ENCODE data around the gene POM121C. TPM values are rescaled to one million over a fixed set of nuclear protein-coding genes. Genes with fewer than 3 reads are reported as not detected.
A peak's percentile ranks its signal among the peaks of the same experiment; 100 is the strongest.

The POM121C gene
- total and polyA plus RNA-seq, 10 of the 15 experiments (the other 5 are each of a cell fraction or from before 2014, with no cell fraction given), result 6.3 to 62.8 (median 17.1) TPM

DNA sequence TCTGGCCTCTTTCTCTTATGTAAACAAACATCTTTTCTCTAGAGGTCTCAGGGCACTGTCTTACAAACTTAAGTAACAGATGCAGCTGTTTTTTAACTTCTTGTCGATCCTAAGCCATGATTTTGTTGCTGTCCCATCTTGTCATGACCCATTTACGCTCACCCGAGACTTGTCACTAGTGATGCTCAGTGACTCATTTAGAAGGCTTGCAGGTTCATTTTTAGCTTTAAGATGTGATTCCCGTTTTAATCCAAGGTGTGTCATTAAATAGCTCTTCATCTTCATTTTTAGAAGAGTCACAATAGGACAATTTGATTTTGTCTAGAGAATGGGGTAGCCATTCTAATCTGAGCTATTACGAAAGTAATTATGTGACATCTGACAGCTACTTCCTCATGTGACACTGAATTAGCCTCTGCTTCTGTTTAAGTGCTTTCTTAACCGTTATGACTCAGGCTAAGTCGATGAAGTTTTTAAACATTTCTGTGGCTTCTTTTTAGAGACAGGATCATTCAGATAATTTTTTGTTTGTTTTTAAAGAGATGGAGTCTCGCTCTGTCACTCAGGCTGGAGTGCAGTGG, 48.7 kb upstream of the POM121C start (continued):
- TF ChIP-seq STAT1 (conservative IDR thresholded peaks at IDR 0.05) (no peak), SMAD5 (IDR thresholded peaks at IDR 0.05; ENCODE audit: low read depth) (no peak), POLR2A (IDR thresholded peaks at IDR 0.05; ENCODE audit: low read depth, low read length) (no peak), JUND (IDR thresholded peaks at IDR 0.05; ENCODE audit: low read depth, low read length) (0 out of 2 replicates have a peak, but pooled peaks have one; percentile 54), SRF (IDR thresholded peaks at IDR 0.05; ENCODE audit: low read depth in 2 of 2, low read length in 2 of 2) (no peak), YBX1 (IDR thresholded peaks at IDR 0.05) (no peak), CBX3 (IDR thresholded peaks at IDR 0.05; ENCODE audit: borderline replicate concordance, low read depth) (no peak), TCF7 (IDR thresholded peaks at IDR 0.05; ENCODE audit: borderline replicate concordance) (no peak), DPF2 (IDR thresholded peaks at IDR 0.05) (0 out of 2 replicates have a peak, but pooled peaks have one; percentile 46), MYC (IDR thresholded peaks at IDR 0.05; ENCODE audit: insufficient read depth, insufficient read length, insufficient replicate concordance, low read length, severe bottlenecking) (no peak), RB1 (IDR thresholded peaks at IDR 0.05; ENCODE audit: borderline replicate concordance) (no peak), ZSCAN29 (IDR thresholded peaks at IDR 0.05) (no peak), SUPT20H (IDR thresholded peaks at IDR 0.05; ENCODE audit: borderline replicate concordance, control insufficient read depth, low read depth, low read length) (no peak), ZNF207 (IDR thresholded peaks at IDR 0.05; ENCODE audit: borderline replicate concordance) (no peak), LARP7 (IDR thresholded peaks at IDR 0.05) (no peak)
- TF ChIP-seq, protein P1, sequence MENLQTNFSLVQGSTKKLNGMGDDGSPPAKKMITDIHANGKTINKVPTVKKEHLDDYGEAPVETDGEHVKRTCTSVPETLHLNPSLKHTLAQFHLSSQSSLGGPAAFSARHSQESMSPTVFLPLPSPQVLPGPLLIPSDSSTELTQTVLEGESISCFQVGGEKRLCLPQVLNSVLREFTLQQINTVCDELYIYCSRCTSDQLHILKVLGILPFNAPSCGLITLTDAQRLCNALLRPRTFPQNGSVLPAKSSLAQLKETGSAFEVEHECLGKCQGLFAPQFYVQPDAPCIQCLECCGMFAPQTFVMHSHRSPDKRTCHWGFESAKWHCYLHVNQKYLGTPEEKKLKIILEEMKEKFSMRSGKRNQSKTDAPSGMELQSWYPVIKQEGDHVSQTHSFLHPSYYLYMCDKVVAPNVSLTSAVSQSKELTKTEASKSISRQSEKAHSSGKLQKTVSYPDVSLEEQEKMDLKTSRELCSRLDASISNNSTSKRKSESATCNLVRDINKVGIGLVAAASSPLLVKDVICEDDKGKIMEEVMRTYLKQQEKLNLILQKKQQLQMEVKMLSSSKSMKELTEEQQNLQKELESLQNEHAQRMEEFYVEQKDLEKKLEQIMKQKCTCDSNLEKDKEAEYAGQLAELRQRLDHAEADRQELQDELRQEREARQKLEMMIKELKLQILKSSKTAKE (IDR thresholded peaks at IDR 0.05; ENCODE audit: low read depth, poor library complexity, severe bottlenecking), result peak; percentile 74
- TF ChIP-seq, protein P2, sequence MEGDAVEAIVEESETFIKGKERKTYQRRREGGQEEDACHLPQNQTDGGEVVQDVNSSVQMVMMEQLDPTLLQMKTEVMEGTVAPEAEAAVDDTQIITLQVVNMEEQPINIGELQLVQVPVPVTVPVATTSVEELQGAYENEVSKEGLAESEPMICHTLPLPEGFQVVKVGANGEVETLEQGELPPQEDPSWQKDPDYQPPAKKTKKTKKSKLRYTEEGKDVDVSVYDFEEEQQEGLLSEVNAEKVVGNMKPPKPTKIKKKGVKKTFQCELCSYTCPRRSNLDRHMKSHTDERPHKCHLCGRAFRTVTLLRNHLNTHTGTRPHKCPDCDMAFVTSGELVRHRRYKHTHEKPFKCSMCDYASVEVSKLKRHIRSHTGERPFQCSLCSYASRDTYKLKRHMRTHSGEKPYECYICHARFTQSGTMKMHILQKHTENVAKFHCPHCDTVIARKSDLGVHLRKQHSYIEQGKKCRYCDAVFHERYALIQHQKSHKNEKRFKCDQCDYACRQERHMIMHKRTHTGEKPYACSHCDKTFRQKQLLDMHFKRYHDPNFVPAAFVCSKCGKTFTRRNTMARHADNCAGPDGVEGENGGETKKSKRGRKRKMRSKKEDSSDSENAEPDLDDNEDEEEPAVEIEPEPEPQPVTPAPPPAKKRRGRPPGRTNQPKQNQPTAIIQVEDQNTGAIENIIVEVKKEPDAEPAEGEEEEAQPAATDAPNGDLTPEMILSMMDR (IDR thresholded peaks at IDR 0.05 in 2 of 3, conservative IDR thresholded peaks at IDR 0.05 in 1 of 3; ENCODE audit: control insufficient read depth in 2 of 3, extremely low read depth in 1 of 3, insufficient read depth in 1 of 3, low read depth in 3 of 3, low read length in 3 of 3), result no peak
- TF ChIP-seq, protein P3, sequence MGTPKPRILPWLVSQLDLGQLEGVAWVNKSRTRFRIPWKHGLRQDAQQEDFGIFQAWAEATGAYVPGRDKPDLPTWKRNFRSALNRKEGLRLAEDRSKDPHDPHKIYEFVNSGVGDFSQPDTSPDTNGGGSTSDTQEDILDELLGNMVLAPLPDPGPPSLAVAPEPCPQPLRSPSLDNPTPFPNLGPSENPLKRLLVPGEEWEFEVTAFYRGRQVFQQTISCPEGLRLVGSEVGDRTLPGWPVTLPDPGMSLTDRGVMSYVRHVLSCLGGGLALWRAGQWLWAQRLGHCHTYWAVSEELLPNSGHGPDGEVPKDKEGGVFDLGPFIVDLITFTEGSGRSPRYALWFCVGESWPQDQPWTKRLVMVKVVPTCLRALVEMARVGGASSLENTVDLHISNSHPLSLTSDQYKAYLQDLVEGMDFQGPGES (IDR thresholded peaks at IDR 0.05), result no peak
- TF ChIP-seq, protein P4, sequence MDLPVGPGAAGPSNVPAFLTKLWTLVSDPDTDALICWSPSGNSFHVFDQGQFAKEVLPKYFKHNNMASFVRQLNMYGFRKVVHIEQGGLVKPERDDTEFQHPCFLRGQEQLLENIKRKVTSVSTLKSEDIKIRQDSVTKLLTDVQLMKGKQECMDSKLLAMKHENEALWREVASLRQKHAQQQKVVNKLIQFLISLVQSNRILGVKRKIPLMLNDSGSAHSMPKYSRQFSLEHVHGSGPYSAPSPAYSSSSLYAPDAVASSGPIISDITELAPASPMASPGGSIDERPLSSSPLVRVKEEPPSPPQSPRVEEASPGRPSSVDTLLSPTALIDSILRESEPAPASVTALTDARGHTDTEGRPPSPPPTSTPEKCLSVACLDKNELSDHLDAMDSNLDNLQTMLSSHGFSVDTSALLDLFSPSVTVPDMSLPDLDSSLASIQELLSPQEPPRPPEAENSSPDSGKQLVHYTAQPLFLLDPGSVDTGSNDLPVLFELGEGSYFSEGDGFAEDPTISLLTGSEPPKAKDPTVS (IDR thresholded peaks at IDR 0.05; ENCODE audit: low read depth, low read length), result no peak
- TF ChIP-seq, protein P5, sequence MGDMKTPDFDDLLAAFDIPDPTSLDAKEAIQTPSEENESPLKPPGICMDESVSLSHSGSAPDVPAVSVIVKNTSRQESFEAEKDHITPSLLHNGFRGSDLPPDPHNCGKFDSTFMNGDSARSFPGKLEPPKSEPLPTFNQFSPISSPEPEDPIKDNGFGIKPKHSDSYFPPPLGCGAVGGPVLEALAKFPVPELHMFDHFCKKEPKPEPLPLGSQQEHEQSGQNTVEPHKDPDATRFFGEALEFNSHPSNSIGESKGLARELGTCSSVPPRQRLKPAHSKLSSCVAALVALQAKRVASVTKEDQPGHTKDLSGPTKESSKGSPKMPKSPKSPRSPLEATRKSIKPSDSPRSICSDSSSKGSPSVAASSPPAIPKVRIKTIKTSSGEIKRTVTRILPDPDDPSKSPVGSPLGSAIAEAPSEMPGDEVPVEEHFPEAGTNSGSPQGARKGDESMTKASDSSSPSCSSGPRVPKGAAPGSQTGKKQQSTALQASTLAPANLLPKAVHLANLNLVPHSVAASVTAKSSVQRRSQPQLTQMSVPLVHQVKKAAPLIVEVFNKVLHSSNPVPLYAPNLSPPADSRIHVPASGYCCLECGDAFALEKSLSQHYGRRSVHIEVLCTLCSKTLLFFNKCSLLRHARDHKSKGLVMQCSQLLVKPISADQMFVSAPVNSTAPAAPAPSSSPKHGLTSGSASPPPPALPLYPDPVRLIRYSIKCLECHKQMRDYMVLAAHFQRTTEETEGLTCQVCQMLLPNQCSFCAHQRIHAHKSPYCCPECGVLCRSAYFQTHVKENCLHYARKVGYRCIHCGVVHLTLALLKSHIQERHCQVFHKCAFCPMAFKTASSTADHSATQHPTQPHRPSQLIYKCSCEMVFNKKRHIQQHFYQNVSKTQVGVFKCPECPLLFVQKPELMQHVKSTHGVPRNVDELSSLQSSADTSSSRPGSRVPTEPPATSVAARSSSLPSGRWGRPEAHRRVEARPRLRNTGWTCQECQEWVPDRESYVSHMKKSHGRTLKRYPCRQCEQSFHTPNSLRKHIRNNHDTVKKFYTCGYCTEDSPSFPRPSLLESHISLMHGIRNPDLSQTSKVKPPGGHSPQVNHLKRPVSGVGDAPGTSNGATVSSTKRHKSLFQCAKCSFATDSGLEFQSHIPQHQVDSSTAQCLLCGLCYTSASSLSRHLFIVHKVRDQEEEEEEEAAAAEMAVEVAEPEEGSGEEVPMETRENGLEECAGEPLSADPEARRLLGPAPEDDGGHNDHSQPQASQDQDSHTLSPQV (IDR thresholded peaks at IDR 0.05), result 0 out of 2 replicates have a peak, but pooled peaks have one; percentile 10
